GM12878 (cell line): Measurements from ENCODE around the gene SEPTIN6. TPM values are rescaled to one million over a fixed set of nuclear protein-coding genes. Genes with fewer than 3 reads are reported as not detected.

Experiments used
- ATAC-seq: fragments of 200-7000 bp; cut with Tn5 transposase; 3 replicates; pipeline ENCODE4 v1.9.1; 2020; ENCODE audit warnings: mild to moderate bottlenecking, moderate library complexity
- BruUV-seq: library from RNA; stranded (reverse); fragments of 400-500 nt; replicated peaks from 2 replicates; lab custom pipeline; 2021; lab: Mats Ljungman, UMichigan
- CTCF ChIA-PET: fragments of 300-600 bp; sonication (Branson Sonifier 250); formaldehyde crosslinking; extraction: SDS; loops from one replicate; lab custom pipeline; 2021; ENCODE audit warnings: inconsistent platforms; lab: Yijun Ruan, JAX
- POLR2A ChIA-PET: fragments of 350-600 bp; formaldehyde crosslinking; extraction: SDS; loops from one replicate; lab custom pipeline; 2021; ENCODE audit warnings: inconsistent platforms; lab: Charles Lee
- RAD21 ChIA-PET: fragments of 300-600 bp; sonication (Branson Sonifier 250); formaldehyde crosslinking; loops from one replicate; lab custom pipeline; 2023; ENCODE audit warnings: antibody characterized with exemption; ENCODE audit not compliant: unreplicated experiment; lab: Charles Lee
- SMC1A ChIA-PET: fragments of 300-600 bp; sonication (Branson Sonifier 250); formaldehyde crosslinking; loops from one replicate; lab custom pipeline; 2023; ENCODE audit not compliant: unreplicated experiment, uncharacterized antibody; lab: Charles Lee
- DNase-seq: peaks from one replicate; pipeline ENCODE4 v3.0.0-alpha.2; 2011; ENCODE audit warnings: low read depth, low spot score
- FAIRE-seq: peaks from 3 replicates; lab custom pipeline; 2011; peaks lifted over from hg19 to GRCh38; lab: Jason Lieb, UNC
- H2AFZ ChIP-seq: 2 replicates; pipeline ENCODE4 v1.6.0; 2011; ENCODE audit warnings: low read depth, low read length, control low read depth; ENCODE audit not compliant: control insufficient read depth
- H3K27ac ChIP-seq: 2 replicates; pipeline ENCODE4 v1.5.1; 2011; ENCODE audit warnings: control low read depth; ENCODE audit not compliant: control insufficient read depth, insufficient read depth
- H3K27me3 ChIP-seq, 2 experiments: replicated peaks in 1 of 2; 2 replicates each; pipeline versions ENCODE4 v1.6.0 to v1.6.1; 2011; ENCODE audit warnings: low read length in 1 of 2; ENCODE audit not compliant: control insufficient read depth in 2 of 2, insufficient read depth in 2 of 2
- H3K36me3 ChIP-seq, 2 experiments: 2 replicates each; pipeline ENCODE4 v1.5.1; 2011; ENCODE audit warnings: low read length in 1 of 2; ENCODE audit not compliant: control insufficient read depth in 2 of 2, insufficient read depth in 2 of 2
- H3K4me1 ChIP-seq: 2 replicates; pipeline ENCODE4 v1.6.1; 2011; ENCODE audit warnings: mild to moderate bottlenecking, low read length, moderate library complexity, mixed read lengths; ENCODE audit not compliant: control insufficient read depth, insufficient read depth
- H3K4me2 ChIP-seq: 2 replicates; pipeline ENCODE4 v1.6.0; 2011; ENCODE audit warnings: control low read depth; ENCODE audit not compliant: control insufficient read depth, insufficient read depth
- H3K4me3 ChIP-seq: fragments of 200-600 bp; sonication (generic); 2 replicates; pipeline ENCODE4 v1.5.1; 2016
- H3K79me2 ChIP-seq: 2 replicates; pipeline ENCODE4 v1.6.0; 2011; ENCODE audit warnings: low read length; ENCODE audit not compliant: control insufficient read depth, insufficient read depth
- H3K9ac ChIP-seq: 2 replicates; pipeline ENCODE4 v1.8.0; 2011; ENCODE audit warnings: low read length, control low read depth, mixed read lengths; ENCODE audit not compliant: control insufficient read depth, insufficient read depth
- H3K9me3 ChIP-seq: replicated peaks from 3 replicates; pipeline ENCODE4 v1.5.1; 2011; ENCODE audit warnings: mild to moderate bottlenecking, low read length; ENCODE audit not compliant: control insufficient read depth, insufficient read depth
- H4K20me1 ChIP-seq: 2 replicates; pipeline ENCODE4 v1.6.0; 2011; ENCODE audit not compliant: control insufficient read depth, insufficient read depth
- CREB1 ChIP-seq: IDR thresholded peaks from 2 replicates; pipeline ENCODE4 v1.6.1; 2012; ENCODE audit warnings: low read depth, mild to moderate bottlenecking, inconsistent platforms
- ETV6 ChIP-seq, 2 experiments: fragments of 450-650 bp in 1 of 2; IDR thresholded peaks in 1 of 2; conservative IDR thresholded peaks in 1 of 2; 2 replicates each; pipeline ENCODE4 v1.6.1; 2014; ENCODE audit warnings: antibody characterized with exemption in 1 of 2, borderline replicate concordance in 1 of 2, low read depth in 1 of 2, mild to moderate bottlenecking in 1 of 2, moderate library complexity in 1 of 2
- HDAC6 ChIP-seq: fragments of 200-600 bp; sonication (generic); IDR thresholded peaks from one replicate; pipeline ENCODE4 v1.8.0; 2017; ENCODE audit warnings: antibody characterized with exemption; ENCODE audit not compliant: unreplicated experiment
- IKZF2 ChIP-seq, 2 experiments: fragments of 450-650 bp; IDR thresholded peaks; 2 replicates each; pipeline ENCODE4 v1.6.1; 2017; ENCODE audit warnings: mild to moderate bottlenecking in 2 of 2, moderate library complexity in 2 of 2
- MXI1 ChIP-seq: fragments of 150-350 bp; IDR thresholded peaks from 2 replicates; pipeline ENCODE4 v1.6.1; 2011; ENCODE audit warnings: low read depth, mild to moderate bottlenecking, inconsistent platforms, low read length, improper control_type of control experiment
- NR2C1 ChIP-seq: fragments of 450-650 bp; IDR thresholded peaks from 2 replicates; pipeline ENCODE4 v1.6.1; 2017; ENCODE audit warnings: antibody characterized with exemption, mild to moderate bottlenecking, moderate library complexity
- PAX5 ChIP-seq: IDR thresholded peaks from 2 replicates; pipeline ENCODE4 v1.6.1; 2011; ENCODE audit warnings: low read depth, low read length, borderline replicate concordance
- POLR2A ChIP-seq: IDR thresholded peaks from 2 replicates; pipeline ENCODE4 v1.6.1; 2011; ENCODE audit warnings: low read depth, mild to moderate bottlenecking, low read length
- SP1 ChIP-seq: IDR thresholded peaks from one replicate; pipeline ENCODE4 v1.6.1; 2011; ENCODE audit warnings: low read depth, low read length
- SREBF2 ChIP-seq: IDR thresholded peaks from 2 replicates; pipeline ENCODE4 v1.6.1; 2012; ENCODE audit warnings: mild to moderate bottlenecking, low read length
- SUZ12 ChIP-seq: fragments of 200-600 bp; sonication (generic); IDR thresholded peaks from one replicate; pipeline ENCODE4 v1.6.1; 2018; ENCODE audit warnings: antibody characterized with exemption, mild to moderate bottlenecking; ENCODE audit not compliant: unreplicated experiment
- ZNF217 ChIP-seq: fragments of 450-650 bp; IDR thresholded peaks from 2 replicates; pipeline ENCODE4 v1.6.1; 2017; ENCODE audit warnings: antibody characterized with exemption, mild to moderate bottlenecking
- ZSCAN29 ChIP-seq: fragments of 450-650 bp; IDR thresholded peaks from 2 replicates; pipeline ENCODE4 v1.6.1; 2017; ENCODE audit warnings: mild to moderate bottlenecking, moderate library complexity
- WGBS: methylation state at CpG from one replicate; pipeline ENCODE4 v1.1.6; 2016; ENCODE audit warnings: low lambda C conversion rate; ENCODE audit not compliant: insufficient replicate concordance, insufficient coverage; ENCODE audit errors: missing lambda C conversion rate; 5-methylcytosine and 5-hydroxymethylcytosine counted together
- in situ Hi-C: fragments of 300-500 bp; cut with MboI; formaldehyde crosslinking; loops from 9 replicates; pipeline ENCODE4 v1.14.3; 2018; ENCODE audit warnings: mixed read lengths
- intact Hi-C: fragments of 100-400 bp; cut with micrococcal nuclease; formaldehyde crosslinking; loops from one replicate; pipeline ENCODE4 v1.14.2; 2022; ENCODE audit not compliant: unreplicated experiment
- polyA plus RNA-seq, 11 experiments: library from polyadenylated mRNA; depleted of rRNA in 4 of 11; unstranded in 6 of 11; stranded (reverse) in 5 of 11; fragments of >200 nt; fragmentation: Nextera tagmentation in 4 of 11; fragmentation: Illumina TruSeq in 1 of 11; extraction: Ambion mirVana in 4 of 11; extraction: Trizol in 1 of 11; gene quantifications; 1 replicate in 1 of 11; 2 replicates in 10 of 11; pipeline versions ENCODE4 v1.2.1 to v1.2.3, GENCODE V29; 2011 to 2016; ENCODE audit warnings: inconsistent platforms in 2 of 11, missing spikeins in 2 of 11, low read depth in 1 of 11
- total RNA-seq, 4 experiments: library from RNA; depleted of rRNA in 3 of 4; stranded (reverse); fragments of >200 nt in 3 of 4; fragmentation: Illumina TruSeq in 1 of 4; extraction: Trizol in 1 of 4; gene quantifications; 2 replicates each; pipeline versions ENCODE4 v1.2.1 to v1.2.3, GENCODE V29; 2013 to 2021
- TF ChIP-seq, protein P1 (sequence below), 3 experiments: IDR thresholded peaks in 2 of 3; conservative IDR thresholded peaks in 1 of 3; 2 replicates each; pipeline ENCODE4 v1.5.1; 2011; ENCODE audit warnings: low read depth in 3 of 3, low read length in 3 of 3, mild to moderate bottlenecking in 3 of 3, control low read depth in 2 of 3, moderate library complexity in 2 of 3, inconsistent platforms in 1 of 3, mixed read lengths in 1 of 3; ENCODE audit not compliant: control insufficient read depth in 2 of 3, insufficient read depth in 1 of 3; ENCODE audit errors: extremely low read depth in 1 of 3
- TF ChIP-seq, protein P2 (sequence below): fragments of 450-650 bp; IDR thresholded peaks from 2 replicates; pipeline ENCODE4 v1.6.1; 2017; ENCODE audit warnings: mild to moderate bottlenecking

The SEPTIN6 gene
- total and polyA plus RNA-seq, 10 of the 15 experiments (the other 5 are each of a cell fraction or from before 2014, with no cell fraction given), result 37.2 to 353 (median 154) TPM

- TF ChIP-seq, protein P1, sequence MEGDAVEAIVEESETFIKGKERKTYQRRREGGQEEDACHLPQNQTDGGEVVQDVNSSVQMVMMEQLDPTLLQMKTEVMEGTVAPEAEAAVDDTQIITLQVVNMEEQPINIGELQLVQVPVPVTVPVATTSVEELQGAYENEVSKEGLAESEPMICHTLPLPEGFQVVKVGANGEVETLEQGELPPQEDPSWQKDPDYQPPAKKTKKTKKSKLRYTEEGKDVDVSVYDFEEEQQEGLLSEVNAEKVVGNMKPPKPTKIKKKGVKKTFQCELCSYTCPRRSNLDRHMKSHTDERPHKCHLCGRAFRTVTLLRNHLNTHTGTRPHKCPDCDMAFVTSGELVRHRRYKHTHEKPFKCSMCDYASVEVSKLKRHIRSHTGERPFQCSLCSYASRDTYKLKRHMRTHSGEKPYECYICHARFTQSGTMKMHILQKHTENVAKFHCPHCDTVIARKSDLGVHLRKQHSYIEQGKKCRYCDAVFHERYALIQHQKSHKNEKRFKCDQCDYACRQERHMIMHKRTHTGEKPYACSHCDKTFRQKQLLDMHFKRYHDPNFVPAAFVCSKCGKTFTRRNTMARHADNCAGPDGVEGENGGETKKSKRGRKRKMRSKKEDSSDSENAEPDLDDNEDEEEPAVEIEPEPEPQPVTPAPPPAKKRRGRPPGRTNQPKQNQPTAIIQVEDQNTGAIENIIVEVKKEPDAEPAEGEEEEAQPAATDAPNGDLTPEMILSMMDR (IDR thresholded peaks at IDR 0.05 in 2 of 3, conservative IDR thresholded peaks at IDR 0.05 in 1 of 3; ENCODE audit: control insufficient read depth in 2 of 3, extremely low read depth in 1 of 3, insufficient read depth in 1 of 3, low read depth in 3 of 3, low read length in 3 of 3), result no peak
- TF ChIP-seq ZNF217 (no peak), IKZF2 (IDR thresholded peaks at IDR 0.05) (no peak), SP1 (no peak), POLR2A (no peak)
Observed at GRCh38 chrX:119734897-119735339, 42.0 kb upstream of the SEPTIN6 start (continued).

- intact Hi-C loops (loop anchor here (1.0 to 2.0 kb wide), 6 partner anchors 31 to 241 kb away; no protein-coding TSS in a partner anchor), in situ Hi-C loops (loop anchor here (5.0 kb wide), 2 partner anchors 107 to 212 kb away; no protein-coding TSS in a partner anchor)
- ChIA-PET CTCF (interaction anchor here (0.6 to 10.0 kb wide), 69 partner anchors 9 to 1940 kb away, joined by 3 to 163 read pairs (median 7); partner anchors contain the start of genes NKRF, RPL39, SEPTIN6 and SOWAHD), SMC1A (interaction anchor here (0.7 to 8.2 kb wide), 58 partner anchors 8 to 251 kb away, joined by 3 to 166 read pairs (median 7); partner anchors contain the start of genes NKRF, SEPTIN6 and SOWAHD), POLR2A (interaction anchor here (0.9 to 3.7 kb wide), 7 partner anchors 39 to 214 kb away, joined by 3 to 23 read pairs (median 5); partner anchors contain the start of gene NKRF), RAD21 (interaction anchor here (0.6 to 5.0 kb wide), 40 partner anchors 9 to 217 kb away, joined by 3 to 60 read pairs (median 7); partner anchors contain the start of genes NKRF, RPL39 and SEPTIN6)
- BruUV-seq, result no TSS peak
- peak; percentile 31 for DNase-seq
- H3K36me3 ChIP-seq, result no peaks in the 10 kb centered on the region
- ATAC-seq, result peak; percentile 77
- H3K9me3 ChIP-seq, result no peaks in the 10 kb centered on the region
- no peak overlapping the region for H3K4me3 ChIP-seq
- no peak overlapping the region for H3K9ac ChIP-seq
- H3K4me1 ChIP-seq, result no peaks in the 10 kb centered on the region
- H3K27ac ChIP-seq, result no peak overlapping the region
- no peak overlapping the region; the same call in 1 of the 2 replicates for H2AFZ ChIP-seq
- H3K27me3 ChIP-seq, result no peaks in the 10 kb centered on the region
- H3K79me2 ChIP-seq, result no peaks in the 10 kb centered on the region
- no peaks in the 10 kb centered on the region for H4K20me1 ChIP-seq
- peak; percentile 91 for FAIRE-seq
- H3K4me2 ChIP-seq, result no peak overlapping the region
- WGBS, result 48% methylated on average over 14 of the region's 14 CpGs
- TF ChIP-seq IKZF2 (IDR thresholded peaks at IDR 0.05) (peak in 1 of 2 experiments; percentile 29; a peak in 1 of 4 replicates), SUZ12 (no peak), MXI1 (no peak), SREBF2 (no peak), CREB1 (no peak), ZSCAN29 (0 out of 2 replicates have a peak, but pooled peaks have one; percentile 29), ETV6 (conservative IDR thresholded peaks at IDR 0.05 in 1 of 2, IDR thresholded peaks at IDR 0.05 in 1 of 2; ENCODE audit: borderline replicate concordance in 1 of 2, low read depth in 1 of 2) (0 out of 4 replicates have a peak, but pooled peaks of 1 of the 2 experiments have one; percentile 22), HDAC6 (no peak), PAX5 (no peak), NR2C1 (no peak)
- TF ChIP-seq, protein P2, sequence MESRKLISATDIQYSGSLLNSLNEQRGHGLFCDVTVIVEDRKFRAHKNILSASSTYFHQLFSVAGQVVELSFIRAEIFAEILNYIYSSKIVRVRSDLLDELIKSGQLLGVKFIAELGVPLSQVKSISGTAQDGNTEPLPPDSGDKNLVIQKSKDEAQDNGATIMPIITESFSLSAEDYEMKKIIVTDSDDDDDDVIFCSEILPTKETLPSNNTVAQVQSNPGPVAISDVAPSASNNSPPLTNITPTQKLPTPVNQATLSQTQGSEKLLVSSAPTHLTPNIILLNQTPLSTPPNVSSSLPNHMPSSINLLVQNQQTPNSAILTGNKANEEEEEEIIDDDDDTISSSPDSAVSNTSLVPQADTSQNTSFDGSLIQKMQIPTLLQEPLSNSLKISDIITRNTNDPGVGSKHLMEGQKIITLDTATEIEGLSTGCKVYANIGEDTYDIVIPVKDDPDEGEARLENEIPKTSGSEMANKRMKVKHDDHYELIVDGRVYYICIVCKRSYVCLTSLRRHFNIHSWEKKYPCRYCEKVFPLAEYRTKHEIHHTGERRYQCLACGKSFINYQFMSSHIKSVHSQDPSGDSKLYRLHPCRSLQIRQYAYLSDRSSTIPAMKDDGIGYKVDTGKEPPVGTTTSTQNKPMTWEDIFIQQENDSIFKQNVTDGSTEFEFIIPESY, result no peak
Observed at GRCh38 chrX:119729408-119730201, 36.6 kb upstream of the SEPTIN6 start.
